NCI-H345 treated with DMSO at 0.1 percent for 48 hours (cell line): ENCODE measurements around the gene PACC1.
A peak's percentile ranks its signal among the peaks of the same experiment; 100 is the strongest.
"Not testable (repeated sequence)": the region's sequence is repeated elsewhere in the genome, so short reads cannot be mapped to it uniquely, and the experiment has no call there.

Experiments used
- DNase-seq: peaks from one replicate; lab custom pipeline; 2025; ENCODE audit not compliant: unreplicated experiment; lab: John Stamatoyannopoulos, UW

Gene PACC1

DNA sequence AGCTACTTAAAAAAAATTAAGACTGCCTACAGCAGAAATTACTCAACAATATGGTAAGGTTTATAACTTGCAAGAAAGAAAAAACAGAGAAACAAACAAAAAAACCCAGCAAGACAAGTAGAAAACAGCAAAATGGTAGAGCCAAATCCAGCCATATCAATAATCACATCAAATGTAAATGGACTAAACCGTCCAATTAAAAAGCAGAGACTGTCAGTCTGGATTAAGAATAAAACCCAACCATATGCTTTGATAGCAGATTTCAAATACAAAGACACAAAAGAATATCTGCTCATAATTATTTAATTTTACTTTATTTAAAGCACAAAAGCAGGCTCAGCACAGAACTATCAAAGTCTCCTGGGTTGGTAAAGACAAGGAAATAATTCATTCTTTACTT lies 17.5 kb downstream of the PACC1 start:
- DNase-seq, result no peak

DNA sequence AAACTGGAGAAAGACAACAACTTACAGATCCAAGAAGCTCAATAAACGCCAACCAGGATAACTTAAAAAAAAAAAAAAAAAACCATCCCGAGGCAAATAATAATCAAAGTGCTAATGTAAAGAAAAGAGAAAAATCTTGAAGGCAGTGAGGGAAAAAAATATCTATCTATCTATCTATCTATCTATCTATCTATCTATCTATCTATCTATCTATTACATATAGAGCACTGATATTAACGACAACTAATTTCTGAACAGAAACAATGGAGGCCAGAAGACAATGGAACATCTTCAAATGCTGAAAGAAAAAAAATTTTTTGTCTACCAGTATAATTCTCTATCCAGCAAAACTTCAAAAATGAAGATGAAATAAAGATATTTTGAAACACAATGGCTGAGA lies 18.0 kb downstream of the PACC1 start:
- DNase-seq, result no peak

DNA sequence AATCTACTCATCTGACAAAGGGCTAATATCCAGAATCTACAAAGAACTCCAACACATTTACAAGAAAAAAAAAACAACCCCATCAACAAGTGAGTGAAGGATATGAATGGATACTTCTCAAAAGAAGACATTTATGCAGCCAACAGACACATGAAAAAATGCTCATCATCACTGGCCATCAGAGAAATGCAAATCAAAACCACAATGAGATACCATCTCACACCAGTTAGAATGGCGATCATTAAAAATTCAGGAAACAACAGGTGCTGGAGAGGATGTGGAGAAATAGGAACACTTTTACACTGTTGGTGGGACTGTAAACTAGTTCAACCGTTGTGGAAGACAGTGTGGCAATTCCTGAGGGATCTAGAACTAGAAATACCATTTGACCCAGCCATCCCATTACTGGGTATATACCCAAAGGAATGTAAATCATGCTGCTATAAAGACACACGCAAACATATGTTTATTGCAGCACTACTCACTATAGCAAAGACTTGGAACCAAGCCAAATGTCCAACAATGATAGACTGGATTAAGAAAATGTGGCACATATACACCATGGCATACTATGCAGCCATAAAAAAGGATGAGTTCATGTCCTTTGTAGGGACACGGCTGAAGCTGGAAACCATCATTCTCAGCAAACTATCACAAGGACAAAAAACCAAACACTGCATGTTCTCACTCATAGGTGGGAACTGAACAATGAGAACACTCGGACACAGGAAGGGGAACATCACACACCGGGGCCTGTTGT lies 18.8 kb downstream of the PACC1 start:
- DNase-seq, result not testable (repeated sequence)

DNA sequence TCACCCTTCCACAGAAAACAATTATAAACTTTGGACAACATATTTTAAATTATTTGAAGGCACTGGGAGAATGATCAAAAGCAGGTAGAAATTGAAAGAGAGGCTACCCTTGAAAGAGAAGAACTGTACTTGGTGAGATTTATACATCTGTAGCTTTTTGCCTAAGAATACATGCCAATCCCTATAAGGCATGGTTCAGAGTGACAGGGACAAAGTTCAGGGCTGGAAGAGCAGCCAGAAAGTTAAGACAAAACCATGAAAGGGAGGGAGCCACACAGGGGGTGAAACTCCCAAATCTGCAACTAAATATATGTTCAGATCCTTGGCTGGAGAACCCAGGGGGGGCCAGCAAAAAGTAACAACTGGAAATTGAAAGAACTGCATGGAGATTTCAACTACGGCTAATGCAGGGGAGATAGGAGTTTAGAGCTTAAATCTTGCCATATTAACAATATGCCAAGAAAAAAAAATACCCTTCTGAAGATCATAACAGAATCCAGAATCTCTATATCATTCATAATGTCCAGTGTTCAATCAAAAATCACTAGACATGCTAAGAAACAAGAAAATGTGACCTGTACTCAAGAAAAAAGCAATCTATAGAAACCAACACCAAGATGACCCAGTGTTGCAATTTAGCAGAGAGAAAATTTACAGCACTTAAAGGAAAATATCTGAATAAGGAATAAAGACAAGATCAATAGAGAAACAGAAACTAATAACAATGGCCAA lies 25.5 kb downstream of the PACC1 start:
- no peak for DNase-seq

DNA sequence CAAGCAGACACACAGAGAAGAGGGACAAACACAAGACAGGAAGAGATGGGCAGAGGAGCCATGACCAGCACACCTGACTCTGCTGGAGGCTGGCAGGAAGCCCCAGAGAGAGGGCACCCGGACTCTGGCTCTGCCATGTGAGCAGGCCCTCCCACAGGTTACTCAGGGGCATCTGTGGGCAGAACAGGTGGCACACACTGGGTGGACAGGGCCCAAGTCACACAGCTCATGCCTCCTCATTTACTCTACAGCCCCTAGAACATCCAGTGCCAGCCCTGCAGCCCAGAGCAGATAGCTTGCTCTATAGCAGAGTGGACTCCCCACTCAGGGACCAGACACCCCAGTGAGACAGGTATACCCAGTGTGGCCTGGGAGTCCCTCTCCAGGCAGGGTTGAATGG lies 28.7 kb downstream of the PACC1 start:
- DNase-seq, result no peak

DNA sequence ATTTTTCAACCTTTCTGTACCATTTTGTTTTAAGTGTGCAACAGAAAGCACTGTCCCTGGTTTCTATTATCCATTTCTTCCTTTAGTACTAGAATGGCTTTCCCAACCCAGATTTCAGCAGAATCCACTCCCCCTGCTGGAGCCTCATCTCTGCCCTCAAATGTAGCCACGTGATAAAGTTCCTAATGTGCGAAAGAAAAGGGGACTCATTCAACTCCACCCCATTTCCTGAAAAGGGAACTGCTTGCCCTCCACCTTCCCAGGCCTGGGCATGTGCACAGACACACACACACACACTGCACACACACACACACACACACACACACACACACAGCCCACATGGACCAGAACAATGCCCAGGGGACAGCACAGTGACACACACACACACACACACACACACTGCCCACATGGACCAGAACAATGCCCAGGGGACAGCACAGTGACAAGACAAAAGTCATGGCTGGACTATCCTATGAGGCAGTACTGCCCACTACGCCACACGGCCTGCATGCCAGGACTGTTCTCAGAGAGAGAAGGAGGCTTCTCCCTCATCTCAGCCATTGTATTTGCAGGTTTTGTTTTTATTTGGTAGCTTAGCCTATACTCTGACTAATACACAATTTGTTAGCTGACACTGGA lies 33.2 kb downstream of the PACC1 start:
- DNase-seq, result no peak

DNA sequence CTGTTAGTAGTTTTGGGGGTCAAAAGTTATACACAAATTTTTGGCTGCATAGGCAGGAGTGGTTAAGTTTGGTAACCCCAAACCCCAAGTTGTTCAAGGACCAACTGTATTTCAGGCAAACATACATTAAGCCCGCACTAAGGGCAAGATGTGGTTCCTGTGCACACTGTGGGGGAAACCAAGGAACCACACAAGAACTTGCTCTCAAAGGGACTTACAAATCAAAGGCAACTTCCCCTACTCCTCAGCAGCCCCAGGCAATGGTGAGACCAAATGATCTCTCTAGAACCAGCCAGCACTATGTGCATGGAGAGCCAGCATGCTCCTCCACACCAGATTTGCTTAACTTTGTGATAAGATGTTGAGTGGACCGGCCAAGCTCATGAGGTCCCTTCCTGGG lies 35.3 kb downstream of the PACC1 start:
- no peak for DNase-seq

DNA sequence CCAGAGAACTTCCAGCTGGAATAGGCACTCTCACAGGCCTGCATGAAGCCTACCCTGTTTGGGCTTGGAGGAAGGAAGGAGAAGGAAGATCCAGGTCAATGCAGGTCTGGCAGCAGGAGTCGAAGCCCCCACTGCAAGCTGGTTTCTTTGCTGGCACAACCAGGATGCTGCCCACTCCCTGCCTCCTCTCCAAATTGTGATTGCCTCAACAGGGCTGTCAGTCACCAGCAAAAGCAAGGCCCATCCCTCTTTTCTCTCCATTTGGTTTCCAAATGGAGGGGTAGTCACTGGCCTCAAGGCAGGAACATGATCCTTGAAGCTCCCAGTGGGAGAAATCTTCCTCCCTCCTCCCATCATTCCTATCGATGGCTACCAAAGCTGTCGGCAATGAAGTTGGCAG lies 37.0 kb downstream of the PACC1 start:
- no peak for DNase-seq

DNA sequence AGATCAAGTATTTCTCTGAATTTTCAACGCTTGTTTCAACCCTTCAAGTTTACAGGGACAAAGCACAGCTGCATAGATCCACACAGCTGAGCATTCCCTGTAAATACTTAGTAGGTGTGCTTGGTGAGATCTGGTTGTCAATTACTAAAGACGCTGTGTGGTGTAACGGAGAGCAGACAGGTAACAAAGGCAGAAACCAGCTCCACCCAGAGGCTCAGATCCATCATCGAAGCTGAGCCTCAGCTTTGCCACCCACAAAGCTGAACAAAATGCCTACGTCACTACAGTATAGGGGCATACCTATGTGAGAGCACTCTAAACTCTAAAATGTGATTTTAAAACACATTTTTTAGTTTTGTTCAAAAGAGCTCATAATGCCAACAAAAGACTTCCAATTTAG lies 38.7 kb downstream of the PACC1 start:
- DNase-seq, result no peak

DNA sequence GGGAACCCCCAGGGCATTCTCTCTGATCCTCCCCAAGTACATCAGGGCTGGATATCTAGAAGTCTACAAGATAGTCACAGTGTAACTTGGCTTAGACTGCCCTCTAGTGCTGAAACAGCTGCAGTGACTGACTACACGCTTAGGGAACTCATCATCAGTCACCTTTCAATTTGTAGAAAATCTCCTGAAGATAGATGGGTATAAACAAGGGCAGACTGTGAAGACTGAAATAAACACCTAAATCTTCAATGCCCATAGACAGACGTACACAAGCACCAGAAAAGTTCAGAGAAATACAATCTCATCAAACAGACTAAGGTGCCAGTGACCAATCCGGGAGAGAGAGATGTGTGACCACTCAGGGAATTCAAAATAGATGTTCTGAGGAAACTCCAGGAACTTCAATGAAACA lies 46.6 kb downstream of the PACC1 start:
- DNase-seq, result peak; percentile 25

DNA sequence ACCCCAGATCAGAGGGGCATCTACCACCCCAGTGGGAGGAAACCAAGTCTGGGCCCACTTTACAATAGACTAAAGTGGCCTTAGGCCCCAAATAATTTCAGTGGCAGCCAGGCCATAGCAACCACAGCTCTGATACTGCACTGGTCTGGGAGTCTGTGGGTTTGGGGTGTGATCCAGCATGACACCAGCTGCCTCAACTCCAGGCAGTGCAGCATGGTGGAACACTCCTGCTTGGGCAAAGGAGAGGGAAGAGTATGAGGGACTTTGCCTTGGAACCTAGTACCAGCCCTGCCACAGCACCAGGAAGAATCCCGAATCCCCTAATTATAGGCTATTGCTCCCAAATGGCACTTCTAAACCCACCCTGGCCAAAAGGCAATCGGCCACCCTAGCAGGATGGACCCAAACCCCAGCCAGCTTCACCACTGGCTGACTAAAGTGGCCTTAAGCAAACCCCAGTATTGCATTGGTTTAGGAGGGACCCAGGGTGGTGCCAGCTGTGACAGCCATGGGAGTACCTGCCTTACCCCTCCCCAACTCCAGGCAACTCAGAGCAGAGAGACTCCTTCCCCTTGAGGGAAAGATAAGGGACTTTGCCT lies 47.1 kb downstream of the PACC1 start:
- no peak for DNase-seq

DNA sequence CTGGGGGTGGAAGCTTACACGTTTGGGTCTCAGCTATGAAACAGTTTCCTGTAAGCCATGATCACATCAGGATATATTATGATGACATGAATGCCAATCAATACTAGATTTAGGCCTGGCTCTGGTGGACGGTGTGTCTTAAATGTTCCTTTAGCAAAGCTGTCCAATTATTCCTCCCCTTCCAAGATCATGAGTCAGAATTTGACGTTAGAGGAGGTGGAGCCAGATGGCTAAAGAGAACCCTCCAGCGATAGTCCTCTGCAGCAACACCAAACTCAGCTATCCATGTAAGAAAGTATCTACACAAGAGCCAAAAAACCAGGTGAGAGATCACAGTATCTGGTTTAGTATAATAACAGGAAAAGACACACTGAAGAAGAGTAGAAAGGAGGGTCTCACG lies 47.8 kb downstream of the PACC1 start:
- no peak for DNase-seq

DNA sequence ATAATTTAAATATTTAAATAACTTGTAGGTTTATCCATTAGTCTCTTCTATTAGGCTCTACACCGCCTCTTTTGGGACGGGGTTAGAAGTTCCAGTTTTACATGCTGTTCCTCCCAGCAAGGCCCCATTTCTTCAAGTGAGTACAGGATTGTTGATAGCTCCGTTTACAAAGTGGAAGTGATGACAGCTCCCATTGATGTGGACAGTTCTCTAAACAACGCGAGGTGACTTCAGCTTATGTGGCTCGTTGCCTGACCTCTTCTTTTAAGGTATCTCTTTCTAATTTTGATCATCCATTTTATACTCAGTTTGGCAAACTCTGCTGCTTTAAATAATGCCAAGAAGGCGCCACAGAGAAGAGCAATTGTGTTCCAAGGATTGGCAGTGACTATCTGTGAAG lies 49.7 kb downstream of the PACC1 start:
- DNase-seq, result no peak

DNA sequence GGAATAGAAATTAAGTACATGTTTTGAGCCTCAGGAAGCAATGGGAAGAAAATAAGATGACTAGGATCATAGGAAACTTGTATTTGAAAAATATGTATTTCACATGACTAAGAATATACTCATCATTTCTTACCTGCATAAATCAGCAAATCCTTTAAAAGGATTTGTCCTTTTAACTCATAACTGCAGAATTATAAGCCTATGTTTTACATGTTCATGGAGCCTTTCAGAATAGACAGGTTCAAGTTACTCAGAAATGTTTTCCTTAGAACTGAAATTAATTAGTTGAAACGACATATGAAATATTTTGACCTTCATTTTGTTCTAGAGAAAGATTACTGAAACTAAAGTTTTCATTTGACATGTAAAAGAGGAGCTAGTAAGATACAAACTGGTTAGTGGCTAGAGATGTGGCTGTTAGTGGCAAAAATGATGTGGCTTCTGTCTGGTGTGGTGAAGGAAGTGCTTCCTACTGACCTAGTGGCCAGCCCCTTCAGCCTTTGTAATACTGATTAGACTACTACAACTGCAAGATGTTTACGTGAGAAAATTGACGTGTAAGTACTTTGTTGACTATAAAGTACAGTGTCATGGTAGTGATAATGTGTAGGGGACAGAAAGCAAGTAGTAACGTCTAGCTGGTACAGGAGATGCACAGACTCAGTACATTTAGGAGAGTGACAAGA lies 54.7 kb downstream of the PACC1 start:
- no peak for DNase-seq

DNA sequence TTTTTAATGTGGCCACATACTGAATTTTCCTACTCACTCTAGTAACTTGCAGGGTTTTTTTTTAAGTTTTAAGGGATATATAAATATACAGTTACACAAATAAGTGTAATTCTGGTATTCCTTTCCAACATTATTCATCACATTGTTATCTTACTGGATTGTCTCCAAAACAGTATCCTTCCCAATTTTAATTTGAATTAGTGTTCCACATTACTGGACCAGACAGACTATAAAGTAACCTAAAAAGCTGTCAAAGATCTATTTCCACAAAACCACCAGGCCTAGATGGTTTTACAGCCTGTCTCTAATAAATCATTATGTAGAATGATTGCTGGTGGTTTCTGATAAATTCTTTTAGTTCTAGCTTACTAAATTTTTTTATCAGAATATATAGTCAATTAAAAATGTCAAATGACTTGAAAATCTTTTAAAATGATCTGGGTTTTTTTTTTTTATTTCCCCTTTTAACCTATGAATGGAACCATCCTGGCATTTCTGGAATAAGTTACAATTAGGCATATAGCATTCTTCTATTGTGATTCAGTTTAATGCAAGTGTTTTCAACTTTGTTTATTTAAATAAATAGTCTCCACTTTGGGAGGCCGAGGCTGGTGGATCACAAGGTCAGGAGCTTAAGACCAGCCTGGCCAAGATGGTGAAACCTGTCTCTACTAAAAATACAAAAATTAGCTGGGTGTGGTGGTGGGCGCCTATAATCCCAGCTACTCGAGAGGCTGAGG lies 59.3 kb downstream of the PACC1 start:
- no peak for DNase-seq

DNA sequence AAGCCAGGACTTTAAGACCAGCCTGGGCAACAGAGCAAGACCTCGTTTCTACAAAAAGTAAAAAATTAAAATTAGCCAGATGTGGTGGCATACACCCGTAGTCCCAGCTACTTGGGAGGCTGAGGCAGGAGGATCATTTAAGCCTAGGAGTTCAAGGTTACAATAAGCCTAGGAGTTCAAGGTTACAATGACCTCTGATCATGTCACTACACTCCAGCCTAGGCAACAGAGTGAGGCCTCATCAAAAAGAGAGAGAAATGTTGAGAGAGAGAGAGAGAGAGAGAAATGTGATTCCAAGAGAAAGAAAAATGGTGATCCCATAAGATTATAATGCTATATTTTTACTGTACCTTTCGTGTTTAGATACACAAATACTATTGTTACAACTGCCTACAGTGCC lies 60.2 kb downstream of the PACC1 start:
- DNase-seq, result no peak

DNA sequence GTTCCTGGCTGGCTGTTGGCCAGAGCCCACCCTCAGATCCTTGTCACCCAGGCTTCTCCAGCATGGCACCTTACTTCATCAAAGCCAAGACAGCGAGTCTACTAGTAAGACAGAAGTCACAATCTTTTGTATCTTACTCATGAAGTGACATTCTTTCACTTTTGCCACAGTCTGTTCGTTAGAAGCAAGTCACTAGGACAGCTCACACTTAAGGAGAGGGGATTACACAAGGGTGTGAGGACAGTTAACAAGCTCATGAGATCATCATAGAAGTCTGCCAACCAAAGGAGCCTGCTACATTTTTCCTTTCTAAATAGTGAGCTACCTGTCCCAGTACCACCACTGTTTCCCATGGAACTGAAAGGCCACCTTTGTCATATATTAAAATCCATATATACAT lies 61.5 kb downstream of the PACC1 start:
- DNase-seq, result no peak

DNA sequence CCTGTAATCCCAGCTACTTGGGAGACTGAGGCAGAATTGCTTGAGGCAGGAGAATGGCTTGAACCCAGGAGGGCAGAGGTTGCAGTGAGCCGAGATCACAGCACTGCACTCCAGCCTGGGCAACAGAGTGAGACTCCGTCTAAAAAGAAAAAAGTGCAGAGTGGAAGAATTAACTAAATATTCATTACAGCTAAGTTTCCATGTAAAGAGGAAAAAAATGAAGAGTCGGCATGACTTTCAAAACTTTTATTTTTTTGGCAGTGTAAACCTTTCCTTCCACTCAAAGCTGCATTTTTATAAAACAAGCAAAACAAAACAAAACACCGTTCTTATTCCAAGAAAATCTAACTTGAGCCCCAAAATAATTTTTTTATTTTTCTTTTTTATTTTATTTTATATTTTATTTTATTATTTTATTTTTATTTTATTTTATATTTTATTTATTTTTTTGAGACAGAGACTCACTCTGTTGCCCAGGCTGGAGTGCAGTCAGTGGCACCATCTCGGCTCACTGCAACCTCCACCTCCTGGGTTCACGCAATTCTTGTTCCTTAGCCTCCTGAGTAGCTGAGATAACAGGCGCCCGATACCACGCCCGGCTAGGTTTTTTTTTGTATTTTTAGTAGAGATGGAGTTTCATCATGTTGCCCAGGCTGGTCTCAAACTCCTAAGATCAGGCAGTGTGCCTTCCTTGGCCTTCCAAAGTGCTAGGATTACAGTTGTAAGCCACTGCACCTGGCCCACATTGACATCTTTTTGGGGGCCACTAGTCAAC lies 62.9 kb downstream of the PACC1 start:
- DNase-seq, result no peak

DNA sequence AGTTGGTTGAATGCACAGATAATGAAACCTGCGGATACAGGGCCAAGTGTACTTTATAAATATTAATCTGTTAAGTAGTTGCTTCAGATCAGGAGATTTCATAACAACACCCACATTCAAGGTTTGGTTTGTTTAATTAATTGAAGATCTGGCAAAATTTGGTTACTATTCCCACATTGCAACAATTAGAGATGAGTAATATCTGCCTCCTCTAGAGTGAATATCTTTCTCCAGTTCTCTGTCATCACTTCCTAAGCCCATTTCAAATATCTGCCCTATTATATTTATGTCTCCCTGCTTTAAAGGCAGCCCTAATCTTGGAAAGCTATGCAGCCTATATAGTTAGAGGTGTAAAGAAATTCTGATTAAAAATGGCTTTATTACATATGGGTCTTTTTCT lies 68.1 kb downstream of the PACC1 start:
- DNase-seq, result no peak

DNA sequence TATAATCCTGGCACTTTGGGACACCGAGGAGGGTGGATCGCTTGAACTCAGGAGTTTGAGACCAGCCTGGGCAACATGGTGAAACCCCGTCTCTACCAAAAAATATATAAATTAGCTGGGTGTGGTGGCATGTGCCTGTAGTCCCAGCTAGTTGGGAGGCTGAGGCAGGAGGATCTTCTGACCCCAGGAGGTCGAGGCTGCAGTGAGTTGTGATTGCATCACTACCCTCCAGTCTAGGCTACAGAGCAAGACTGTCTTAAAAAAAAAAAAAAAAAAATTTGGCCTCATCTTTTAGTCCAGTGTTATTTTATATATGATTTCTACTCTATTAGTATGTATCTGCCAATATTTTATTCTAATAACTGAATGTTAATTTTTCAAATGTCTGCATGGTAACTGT lies 69.8 kb downstream of the PACC1 start:
- no peak for DNase-seq
